T-helper 1 cell treated with Interleukin-12 subunit alpha and Interleukin-12 subunit beta and Interleukin-4 antibody, amounts not matched to agents 30 μg/mL and 1 μg/mL, for 36 hours (primary cell): ENCODE results near the gene HMG20A.

Experiments used
- H3K27ac Mint-ChIP-seq: one replicate; pipeline ENCODE4 v1.8.0; 2021; ENCODE audit warnings: mild to moderate bottlenecking, mixed read lengths
- H3K27me3 Mint-ChIP-seq: one replicate; pipeline ENCODE4 v1.8.0; 2021; ENCODE audit warnings: low read depth, mixed read lengths
- H3K36me3 Mint-ChIP-seq: one replicate; pipeline ENCODE4 v1.8.0; 2021; ENCODE audit warnings: low read depth, mixed read lengths
- H3K4me1 Mint-ChIP-seq: one replicate; pipeline ENCODE4 v1.8.0; 2021; ENCODE audit warnings: low read depth, mixed read lengths
- H3K4me3 Mint-ChIP-seq: one replicate; pipeline ENCODE4 v1.8.0; 2021; ENCODE audit warnings: mild to moderate bottlenecking, moderate library complexity, mixed read lengths
- H3K9me3 Mint-ChIP-seq: one replicate; pipeline ENCODE4 v1.8.0; 2021; ENCODE audit warnings: mixed read lengths

HMG20A gene

DNA sequence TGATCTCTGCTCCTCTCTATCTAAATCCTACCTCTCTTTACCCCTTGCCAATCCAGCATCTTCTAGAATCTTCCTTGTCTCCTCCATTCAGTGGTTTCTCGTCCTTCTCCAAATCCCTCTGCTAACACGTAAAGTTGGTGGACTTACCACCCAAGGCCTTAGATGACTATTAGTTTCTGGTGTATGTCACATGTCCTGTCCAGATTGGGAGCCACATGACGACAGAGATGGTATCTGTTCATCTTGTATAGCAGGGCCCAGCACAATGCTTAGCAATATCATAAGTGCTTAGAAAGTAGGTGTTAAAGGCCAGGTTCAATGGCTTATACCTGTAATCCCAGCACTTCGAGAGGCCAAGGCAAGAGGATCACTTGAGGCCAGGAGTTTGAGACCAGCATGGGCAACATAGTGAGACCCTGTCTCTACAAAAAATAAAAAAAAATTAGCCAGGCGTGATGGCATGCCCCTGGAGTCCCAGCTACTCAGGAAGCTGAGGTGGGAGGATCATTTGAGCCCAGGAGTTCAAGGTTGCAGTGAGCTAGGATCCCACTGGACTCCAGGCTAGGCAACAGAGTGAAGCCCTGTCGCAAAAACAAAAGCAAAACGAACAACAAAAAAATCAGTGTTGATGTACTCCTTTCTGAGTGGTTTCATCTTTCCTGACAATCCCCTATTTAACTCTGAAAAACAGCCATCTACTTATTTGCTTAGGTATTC, 81.8 kb downstream of the HMG20A start:
- Mint-ChIP-seq H3K4me3 (no peak overlapping the region), H3K27ac (no peak overlapping the region)

DNA sequence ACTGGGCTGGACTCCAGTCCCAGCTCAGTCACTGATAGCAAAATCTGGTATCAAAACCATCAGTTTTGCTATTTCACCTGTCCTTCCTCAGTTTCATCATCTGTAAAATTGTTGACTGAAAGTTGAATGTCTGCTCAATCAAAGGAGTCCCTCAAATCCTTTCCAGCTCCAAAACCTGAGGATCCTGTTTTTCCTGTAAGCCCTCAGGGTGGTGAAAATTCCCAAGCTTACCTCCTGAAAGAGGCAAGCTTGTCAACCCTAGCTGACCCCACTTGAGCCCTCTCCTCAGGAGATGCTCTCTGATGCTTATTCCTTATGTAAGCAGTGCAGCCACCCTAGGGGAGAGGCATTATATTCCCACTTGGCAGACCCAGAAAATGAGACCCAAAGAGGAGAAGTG, 82.6 kb downstream of the HMG20A start:
- H3K9me3 Mint-ChIP-seq: no peaks in the 10 kb centered on the region
- H3K27me3 Mint-ChIP-seq: no peaks in the 10 kb centered on the region
- H3K27ac Mint-ChIP-seq: no peak overlapping the region
- peaks cover 1% of the 10 kb centered on the region for H3K4me1 Mint-ChIP-seq
- no peak overlapping the region for H3K4me3 Mint-ChIP-seq
- H3K36me3 Mint-ChIP-seq: no peaks in the 10 kb centered on the region

More for the DNA sequence above, 81.8 kb downstream of the HMG20A start:
- Mint-ChIP-seq H3K9me3 (no peaks in the 10 kb centered on the region), H3K4me1 (peaks cover under 1% of the 10 kb centered on the region), H3K27me3 (no peaks in the 10 kb centered on the region), H3K36me3 (no peaks in the 10 kb centered on the region)

DNA sequence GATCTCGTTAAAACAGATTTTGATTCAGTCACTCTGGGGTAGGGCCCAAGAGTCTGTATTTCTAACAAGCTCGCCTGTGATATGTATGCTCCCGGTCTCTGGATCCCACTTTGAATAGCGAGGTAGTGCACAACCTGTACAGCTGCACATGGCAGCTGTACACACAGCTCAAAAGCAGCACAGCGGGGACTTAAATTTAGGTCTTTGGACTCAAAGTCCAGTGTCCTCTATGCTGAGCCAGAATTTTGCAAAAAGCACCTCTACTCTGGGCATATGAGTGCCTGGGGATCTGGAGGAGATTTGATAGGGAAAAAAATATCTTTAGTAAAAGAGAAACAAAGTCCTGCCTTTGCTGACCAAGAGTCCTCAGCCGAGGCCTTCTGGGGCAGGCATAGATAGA, 83.1 kb downstream of the HMG20A start:
- H3K4me1 Mint-ChIP-seq: peaks cover 6% of the 10 kb centered on the region
- no peaks in the 10 kb centered on the region for H3K27me3 Mint-ChIP-seq
- no peaks in the 10 kb centered on the region for H3K9me3 Mint-ChIP-seq
- H3K27ac Mint-ChIP-seq: no peak overlapping the region
- no peak overlapping the region for H3K4me3 Mint-ChIP-seq
- H3K36me3 Mint-ChIP-seq: no peaks in the 10 kb centered on the region

DNA sequence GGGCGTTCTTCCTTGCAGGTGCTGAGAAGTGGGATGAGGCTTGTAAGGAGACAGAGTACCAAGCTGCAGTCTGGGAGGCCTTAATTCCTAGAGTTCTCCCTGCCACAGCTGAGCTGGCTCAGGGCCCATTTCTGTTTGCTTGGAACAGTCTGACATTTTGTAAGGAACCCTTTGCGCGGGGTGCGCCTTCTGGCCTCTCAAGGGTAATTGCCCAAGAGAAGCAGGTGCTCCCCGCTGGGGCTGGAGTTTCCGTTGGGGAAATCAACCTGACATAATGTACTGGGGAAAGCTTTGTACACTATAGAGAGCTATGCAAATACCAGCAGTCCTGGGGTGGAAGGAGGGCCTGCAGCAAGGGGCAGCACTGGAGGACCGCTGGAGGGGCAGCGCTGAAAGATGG, 83.6 kb downstream of the HMG20A start:
- Mint-ChIP-seq H3K4me1 (peaks cover 10% of the 10 kb centered on the region), H3K4me3 (no peak overlapping the region), H3K27ac (no peak overlapping the region)

DNA sequence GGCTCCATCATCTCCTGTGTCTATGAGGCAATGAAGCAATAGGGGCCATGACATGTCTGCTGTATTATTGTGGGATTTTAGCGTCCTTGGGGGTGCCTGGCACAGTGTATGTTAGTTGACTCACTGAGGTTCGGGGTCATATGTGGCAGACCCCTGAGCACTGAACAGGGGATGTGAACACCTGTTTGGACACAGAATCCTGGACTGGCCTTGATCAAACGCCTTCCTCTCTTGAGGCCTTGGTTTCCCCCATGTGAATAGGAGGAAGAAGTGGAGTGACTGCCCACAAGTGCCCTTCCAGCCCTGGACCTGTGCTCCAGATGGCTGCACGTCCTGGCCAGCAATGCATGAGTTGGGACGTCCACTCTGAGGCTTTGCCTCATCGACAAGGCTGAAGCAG, 84.2 kb downstream of the HMG20A start:
- Mint-ChIP-seq H3K27me3 (no peaks in the 10 kb centered on the region), H3K4me1 (peaks cover 10% of the 10 kb centered on the region), H3K27ac (no peak overlapping the region), H3K36me3 (no peaks in the 10 kb centered on the region), H3K9me3 (no peaks in the 10 kb centered on the region), H3K4me3 (no peak overlapping the region)

More for the DNA sequence above, 83.6 kb downstream of the HMG20A start:
- no peaks in the 10 kb centered on the region for H3K36me3 Mint-ChIP-seq
- no peaks in the 10 kb centered on the region for H3K27me3 Mint-ChIP-seq
- H3K9me3 Mint-ChIP-seq: no peaks in the 10 kb centered on the region

DNA sequence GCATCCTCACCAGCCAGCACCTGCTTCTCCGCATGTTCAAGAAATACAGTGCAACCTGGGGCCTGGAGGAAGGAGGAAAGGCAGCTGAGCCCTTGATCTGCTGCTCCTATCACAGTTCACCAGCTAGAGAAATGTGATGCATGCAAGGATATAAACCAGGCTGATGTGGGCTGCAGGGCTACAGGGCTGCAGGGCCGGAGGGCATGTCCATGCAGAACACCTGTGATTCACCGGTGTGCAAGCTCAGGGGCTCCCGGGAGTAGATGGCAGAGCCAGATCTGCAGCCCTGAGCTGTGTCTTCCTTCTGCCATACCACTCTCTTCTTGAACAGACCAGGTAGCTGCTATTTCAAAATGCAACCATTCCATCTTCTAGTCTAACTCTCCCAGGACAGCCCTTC, 84.9 kb downstream of the HMG20A start:
- Mint-ChIP-seq H3K27ac (no peak overlapping the region), H3K9me3 (no peaks in the 10 kb centered on the region), H3K4me1 (peaks cover 10% of the 10 kb centered on the region), H3K4me3 (no peak overlapping the region), H3K36me3 (no peaks in the 10 kb centered on the region), H3K27me3 (no peaks in the 10 kb centered on the region)

- Mint-ChIP-seq H3K36me3 (no peaks in the 10 kb centered on the region), H3K9me3 (no peaks in the 10 kb centered on the region), H3K4me1 (peaks cover 10% of the 10 kb centered on the region), H3K27ac (no peak overlapping the region), H3K27me3 (no peaks in the 10 kb centered on the region), H3K4me3 (no peak overlapping the region)
Measured at GRCh38 chr15:77506311-77507142, 85.8 kb downstream of the HMG20A start.

- Mint-ChIP-seq H3K27ac (no peak overlapping the region), H3K27me3 (no peaks in the 10 kb centered on the region), H3K36me3 (no peaks in the 10 kb centered on the region), H3K4me3 (no peak overlapping the region), H3K4me1 (peaks cover 10% of the 10 kb centered on the region), H3K9me3 (no peaks in the 10 kb centered on the region)
Measured at GRCh38 chr15:77507143-77507897, 86.6 kb downstream of the HMG20A start.

- Mint-ChIP-seq H3K36me3 (no peaks in the 10 kb centered on the region), H3K9me3 (no peaks in the 10 kb centered on the region), H3K4me3 (no peak overlapping the region), H3K4me1 (peaks cover 10% of the 10 kb centered on the region), H3K27ac (no peak overlapping the region), H3K27me3 (no peaks in the 10 kb centered on the region)
Measured at GRCh38 chr15:77507911-77508310, 87.2 kb downstream of the HMG20A start.

GRCh38 chr15:77508541-77509243, 88.0 kb downstream of the HMG20A start:
- H3K36me3 Mint-ChIP-seq: no peaks in the 10 kb centered on the region
- H3K4me1 Mint-ChIP-seq: peaks cover 10% of the 10 kb centered on the region
- H3K27me3 Mint-ChIP-seq: no peaks in the 10 kb centered on the region
- H3K4me3 Mint-ChIP-seq: no peak overlapping the region
- H3K27ac Mint-ChIP-seq: peak overlapping the region; percentile 7
- no peaks in the 10 kb centered on the region for H3K9me3 Mint-ChIP-seq

DNA sequence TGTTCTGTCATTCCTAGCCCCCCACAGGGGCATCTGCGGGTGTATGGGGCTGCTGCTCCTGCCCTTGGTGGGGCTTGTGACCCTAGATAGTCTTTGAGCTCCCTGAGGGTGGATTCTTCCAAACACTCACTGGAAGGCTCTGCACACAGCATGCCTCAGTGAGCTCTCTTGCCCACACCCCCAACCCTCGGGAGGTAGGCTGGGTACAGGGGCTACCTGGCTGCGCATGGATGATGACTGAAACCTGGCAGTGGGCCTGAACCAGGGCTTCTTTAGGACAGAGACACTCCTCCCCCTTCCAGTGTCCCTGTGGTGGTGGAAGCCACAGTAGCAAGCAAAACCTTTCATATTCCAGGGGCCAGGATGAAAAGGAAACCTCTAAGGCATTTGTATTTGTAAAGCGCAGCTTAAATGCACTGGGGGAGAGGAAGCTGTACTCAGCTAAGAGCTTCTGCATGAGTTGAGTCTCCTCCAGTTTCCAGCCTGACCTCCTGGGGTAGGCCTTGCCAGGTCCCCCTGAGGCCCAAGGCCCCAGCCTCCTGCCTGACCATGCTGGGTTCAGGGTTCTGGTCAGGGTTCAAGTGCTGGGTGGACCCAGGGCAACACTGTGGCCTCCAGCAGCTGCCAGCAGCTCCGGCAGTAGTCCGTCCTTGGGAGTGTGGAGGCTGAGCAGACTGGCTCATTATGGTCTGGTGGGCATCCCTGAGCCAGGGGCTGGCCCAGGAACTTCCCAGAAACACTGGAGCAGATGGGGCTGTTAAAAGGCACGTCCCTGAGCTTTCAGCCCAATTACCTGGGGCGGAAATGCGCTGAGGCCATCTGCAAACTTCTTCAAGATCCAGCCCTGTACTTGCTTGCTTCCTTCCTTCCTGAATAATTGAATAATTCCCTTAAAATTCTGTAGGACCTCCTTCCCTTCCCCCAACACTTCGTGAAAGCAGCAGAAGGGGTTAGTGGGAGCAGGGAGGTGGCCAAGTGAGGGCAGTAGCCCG, 89.7 kb downstream of the HMG20A start:
- Mint-ChIP-seq H3K27me3 (no peaks in the 10 kb centered on the region), H3K27ac (no peak overlapping the region), H3K4me1 (peaks cover 10% of the 10 kb centered on the region), H3K4me3 (no peak overlapping the region), H3K36me3 (no peaks in the 10 kb centered on the region), H3K9me3 (no peaks in the 10 kb centered on the region)

- Mint-ChIP-seq H3K36me3 (no peaks in the 10 kb centered on the region), H3K27me3 (no peaks in the 10 kb centered on the region), H3K4me3 (no peak overlapping the region), H3K9me3 (no peaks in the 10 kb centered on the region), H3K4me1 (peaks cover 10% of the 10 kb centered on the region), H3K27ac (no peak overlapping the region)
Measured at GRCh38 chr15:77511869-77512268, 91.2 kb downstream of the HMG20A start.

DNA sequence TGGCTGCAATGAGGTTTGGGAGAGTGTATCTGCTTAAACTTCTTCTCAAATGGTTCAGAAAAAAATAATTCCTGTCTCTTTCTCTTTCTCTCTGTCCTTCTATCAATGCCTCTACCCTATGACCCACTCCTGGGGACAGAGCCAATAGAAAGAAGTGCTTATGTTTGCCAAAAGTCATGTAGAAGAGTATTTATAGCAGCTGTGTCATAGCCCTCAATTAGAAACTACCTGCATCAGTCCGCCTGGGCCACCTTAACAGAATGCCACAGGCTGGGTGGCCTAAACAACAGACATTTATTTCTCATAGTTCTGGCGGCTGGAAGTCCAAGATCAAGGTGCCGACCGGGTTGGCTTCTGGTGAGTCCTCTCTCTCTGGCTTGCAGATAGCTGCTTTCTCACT, 92.5 kb downstream of the HMG20A start:
- H3K27me3 Mint-ChIP-seq: no peaks in the 10 kb centered on the region

More for the DNA sequence above, 92.5 kb downstream of the HMG20A start:
- H3K9me3 Mint-ChIP-seq: no peaks in the 10 kb centered on the region
- peaks cover 9% of the 10 kb centered on the region for H3K4me1 Mint-ChIP-seq
- no peak overlapping the region for H3K27ac Mint-ChIP-seq
- no peak overlapping the region for H3K4me3 Mint-ChIP-seq
- H3K36me3 Mint-ChIP-seq: no peaks in the 10 kb centered on the region
